Glutamatergic neuron (in vitro differentiated cells): ENCODE results near the gene JUP. TPM values are rescaled to one million over a fixed set of nuclear protein-coding genes. Genes with fewer than 3 reads are reported as not detected.

Experiments
- DNase-seq: peaks from one replicate; pipeline ENCODE4 v3.0.0; 2022
- H3K27ac Mint-ChIP-seq: one replicate; pipeline ENCODE4 v1.8.0; 2020; ENCODE audit warnings: mild to moderate bottlenecking, mixed read lengths, inconsistent platforms; ENCODE audit not compliant: unreplicated experiment
- H3K27me3 Mint-ChIP-seq: one replicate; pipeline ENCODE4 v1.8.0; 2020; ENCODE audit warnings: mild to moderate bottlenecking, moderate library complexity, mixed read lengths, inconsistent platforms; ENCODE audit not compliant: unreplicated experiment
- H3K36me3 Mint-ChIP-seq: one replicate; pipeline ENCODE4 v1.8.0; 2020; ENCODE audit warnings: mild to moderate bottlenecking, mixed read lengths, inconsistent platforms; ENCODE audit not compliant: unreplicated experiment
- H3K4me1 Mint-ChIP-seq: one replicate; pipeline ENCODE4 v1.8.0; 2020; ENCODE audit warnings: mild to moderate bottlenecking, low read depth, mixed read lengths, inconsistent platforms; ENCODE audit not compliant: unreplicated experiment
- H3K4me3 Mint-ChIP-seq: one replicate; pipeline ENCODE4 v1.8.0; 2020; ENCODE audit warnings: mild to moderate bottlenecking, mixed read lengths, inconsistent platforms; ENCODE audit not compliant: unreplicated experiment
- H3K9me3 Mint-ChIP-seq: one replicate; pipeline ENCODE4 v1.8.0; 2020; ENCODE audit warnings: mild to moderate bottlenecking, moderate library complexity, mixed read lengths, inconsistent platforms; ENCODE audit not compliant: unreplicated experiment
- total RNA-seq: library from RNA; stranded (reverse); fragmentation: NEBNext Ultra II Directional; extraction: Animal tissue kit (Norgen Biotek cat#: 25700); gene quantifications from one replicate; pipeline ENCODE4 v1.2.1, GENCODE V29; 2021; ENCODE audit not compliant: unreplicated experiment
- TF ChIP-seq, protein P1 (sequence below): fragments of 200-600 bp; sonication (generic); IDR thresholded peaks from one replicate; pipeline ENCODE4 v1.5.0; 2021; ENCODE audit not compliant: partially characterized antibody, unreplicated experiment

Gene JUP
- total RNA-seq, 1 donor from 2014 or later, result 252 TPM

DNA sequence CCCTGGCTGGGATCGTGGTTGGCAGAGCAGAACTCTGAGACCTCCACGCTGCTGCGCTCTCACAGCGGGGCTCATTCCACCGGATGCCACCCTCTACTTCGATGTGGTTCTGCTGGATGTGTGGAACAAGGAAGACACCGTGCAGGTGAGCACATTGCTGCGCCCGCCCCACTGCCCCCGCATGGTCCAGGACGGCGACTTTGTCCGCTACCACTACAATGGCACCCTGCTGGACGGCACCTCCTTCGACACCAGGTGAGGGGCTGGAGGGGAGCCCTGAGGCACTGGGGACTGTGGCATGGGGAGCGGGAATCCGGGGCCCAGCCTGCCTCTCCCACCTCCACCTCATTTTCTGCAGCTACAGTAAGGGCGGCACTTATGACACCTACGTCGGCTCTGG, 31.5 kb upstream of the JUP start:
- H3K27ac Mint-ChIP-seq, result no peak overlapping the region
- peaks cover 2% of the 10 kb centered on the region for H3K9me3 Mint-ChIP-seq
- no peak for DNase-seq

DNA sequence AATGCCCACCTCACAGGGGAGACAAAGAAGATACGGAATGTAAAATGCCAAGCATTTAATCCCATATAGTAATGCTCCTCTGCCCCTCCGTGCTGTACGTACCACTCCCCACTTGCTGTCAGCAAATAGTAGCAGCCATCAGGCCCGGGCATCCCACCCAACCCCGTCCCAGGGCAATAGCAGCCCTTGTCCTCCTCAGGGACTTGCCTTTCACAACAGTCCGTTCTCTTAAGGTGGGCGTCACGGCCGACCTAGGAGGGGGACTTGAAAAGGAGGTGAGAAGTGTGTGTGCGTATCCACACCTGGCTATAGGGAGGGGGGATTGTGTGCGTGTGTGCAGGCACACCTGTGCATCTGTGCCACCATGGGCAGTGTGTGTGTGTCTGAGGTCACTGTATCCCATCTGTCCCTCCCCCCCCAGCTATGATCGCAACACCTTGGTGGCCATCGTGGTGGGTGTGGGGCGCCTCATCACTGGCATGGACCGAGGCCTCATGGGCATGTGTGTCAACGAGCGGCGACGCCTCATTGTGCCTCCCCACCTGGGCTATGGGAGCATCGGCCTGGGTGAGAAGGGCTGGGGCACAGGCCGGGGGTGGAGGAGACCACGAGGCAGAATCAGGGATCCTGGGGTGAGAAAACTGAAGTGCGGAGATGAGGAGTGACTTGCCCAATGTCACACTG, 30.3 kb upstream of the JUP start:
- H3K9me3 Mint-ChIP-seq, result peaks cover 5% of the 10 kb centered on the region
- H3K4me1 Mint-ChIP-seq, result no peaks in the 10 kb centered on the region
- no peak for DNase-seq
- no peaks in the 10 kb centered on the region for H3K36me3 Mint-ChIP-seq
- H3K27me3 Mint-ChIP-seq, result peaks cover 12% of the 10 kb centered on the region
- TF ChIP-seq, protein P1, sequence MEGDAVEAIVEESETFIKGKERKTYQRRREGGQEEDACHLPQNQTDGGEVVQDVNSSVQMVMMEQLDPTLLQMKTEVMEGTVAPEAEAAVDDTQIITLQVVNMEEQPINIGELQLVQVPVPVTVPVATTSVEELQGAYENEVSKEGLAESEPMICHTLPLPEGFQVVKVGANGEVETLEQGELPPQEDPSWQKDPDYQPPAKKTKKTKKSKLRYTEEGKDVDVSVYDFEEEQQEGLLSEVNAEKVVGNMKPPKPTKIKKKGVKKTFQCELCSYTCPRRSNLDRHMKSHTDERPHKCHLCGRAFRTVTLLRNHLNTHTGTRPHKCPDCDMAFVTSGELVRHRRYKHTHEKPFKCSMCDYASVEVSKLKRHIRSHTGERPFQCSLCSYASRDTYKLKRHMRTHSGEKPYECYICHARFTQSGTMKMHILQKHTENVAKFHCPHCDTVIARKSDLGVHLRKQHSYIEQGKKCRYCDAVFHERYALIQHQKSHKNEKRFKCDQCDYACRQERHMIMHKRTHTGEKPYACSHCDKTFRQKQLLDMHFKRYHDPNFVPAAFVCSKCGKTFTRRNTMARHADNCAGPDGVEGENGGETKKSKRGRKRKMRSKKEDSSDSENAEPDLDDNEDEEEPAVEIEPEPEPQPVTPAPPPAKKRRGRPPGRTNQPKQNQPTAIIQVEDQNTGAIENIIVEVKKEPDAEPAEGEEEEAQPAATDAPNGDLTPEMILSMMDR, result no peak
- no peak overlapping the region for H3K4me3 Mint-ChIP-seq
- H3K27ac Mint-ChIP-seq, result no peak overlapping the region

More for the DNA sequence above, 31.5 kb upstream of the JUP start:
- Mint-ChIP-seq H3K4me1 (no peaks in the 10 kb centered on the region), H3K27me3 (peaks cover 7% of the 10 kb centered on the region), H3K36me3 (no peaks in the 10 kb centered on the region), H3K4me3 (no peak overlapping the region)
- TF ChIP-seq, protein P1, result no peak

DNA sequence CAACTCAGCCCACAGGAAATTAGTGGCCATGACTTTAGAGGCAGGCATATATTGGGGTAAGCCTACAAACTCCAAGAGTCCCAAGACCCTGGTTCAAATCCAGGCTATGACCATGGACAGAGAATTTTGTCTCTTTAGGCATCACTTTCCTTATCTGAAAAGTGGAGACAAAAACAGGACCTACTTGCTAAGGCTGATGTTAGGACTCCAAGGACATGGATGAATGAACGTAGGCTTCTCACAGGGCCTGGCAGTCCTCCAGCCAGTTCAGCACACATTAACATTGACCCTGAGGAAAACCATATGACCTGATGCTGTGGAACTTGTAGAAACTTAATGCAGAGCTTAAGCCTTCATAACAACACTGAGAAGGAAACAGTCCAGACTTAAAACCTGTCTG, 27.7 kb upstream of the JUP start:
- peak overlapping the region; percentile 78 for H3K4me3 Mint-ChIP-seq
- no peaks in the 10 kb centered on the region for H3K36me3 Mint-ChIP-seq
- TF ChIP-seq, protein P1, result no peak
- no peaks in the 10 kb centered on the region for H3K4me1 Mint-ChIP-seq
- no peak for DNase-seq
- H3K9me3 Mint-ChIP-seq, result peaks cover 3% of the 10 kb centered on the region
- no peak overlapping the region for H3K27ac Mint-ChIP-seq
- H3K27me3 Mint-ChIP-seq, result peaks cover 11% of the 10 kb centered on the region

DNA sequence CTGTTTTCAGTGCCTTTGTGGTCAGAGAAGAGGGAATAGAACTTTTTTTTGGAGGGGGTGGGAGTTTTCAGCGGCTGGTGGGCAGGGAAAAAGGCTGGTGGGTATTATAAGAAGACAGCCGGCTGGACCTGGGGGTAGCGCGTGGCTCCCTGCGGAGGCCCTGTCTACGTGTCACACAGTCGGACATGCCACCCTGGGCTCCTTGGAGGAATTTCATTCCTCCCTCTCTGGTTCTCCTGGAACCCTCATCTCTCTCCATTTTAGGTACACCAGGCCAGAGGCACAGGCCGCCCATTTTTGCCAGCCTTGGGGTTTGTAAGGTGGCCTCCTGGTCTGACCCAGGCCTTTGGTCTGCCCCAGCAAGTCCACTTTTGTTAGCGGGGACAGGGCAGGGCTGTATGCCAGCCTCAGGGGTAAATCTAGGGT, 27.2 kb upstream of the JUP start:
- Mint-ChIP-seq H3K4me3 (peak overlapping the region; percentile 78), H3K9me3 (peaks cover 3% of the 10 kb centered on the region), H3K36me3 (no peaks in the 10 kb centered on the region), H3K27me3 (peaks cover 11% of the 10 kb centered on the region), H3K27ac (no peak overlapping the region), H3K4me1 (no peaks in the 10 kb centered on the region)
- TF ChIP-seq, protein P1, result no peak
- no peak for DNase-seq

DNA sequence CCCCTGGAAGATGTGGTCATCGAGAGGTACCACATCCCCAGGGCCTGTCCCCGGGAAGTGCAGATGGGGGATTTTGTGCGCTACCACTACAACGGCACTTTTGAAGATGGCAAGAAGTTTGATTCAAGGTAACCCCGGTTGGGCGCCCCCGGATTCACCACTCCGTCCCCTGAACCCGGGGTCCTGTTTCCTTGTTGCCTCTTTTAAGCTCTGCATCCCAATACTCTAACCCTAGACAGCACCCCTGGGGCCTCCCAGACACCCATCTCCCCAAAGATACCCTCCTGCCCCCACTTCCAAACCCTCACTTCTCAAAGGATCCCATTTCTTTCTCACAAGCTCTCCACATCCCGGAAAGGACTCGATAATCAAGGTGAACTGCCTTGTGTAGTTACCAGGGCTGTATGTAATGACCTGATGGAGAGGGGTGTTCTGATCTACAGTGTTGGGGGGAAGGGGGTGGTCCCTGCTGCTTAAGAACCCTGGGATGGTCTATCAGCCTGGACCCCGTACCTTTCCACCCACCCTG, 26.7 kb upstream of the JUP start:
- Mint-ChIP-seq H3K36me3 (no peaks in the 10 kb centered on the region), H3K27ac (no peak overlapping the region), H3K4me1 (no peaks in the 10 kb centered on the region), H3K27me3 (peaks cover 11% of the 10 kb centered on the region), H3K4me3 (peak overlapping the region; percentile 78), H3K9me3 (peaks cover 3% of the 10 kb centered on the region)
- TF ChIP-seq, protein P1, result no peak
- no peak for DNase-seq
